GM04503 (cell line): Measurements from ENCODE around the gene PEX7.
A peak's percentile ranks its signal among the peaks of the same experiment; 100 is the strongest.
"Not testable (repeated sequence)": the region's sequence is repeated elsewhere in the genome, so short reads cannot be mapped to it uniquely, and the experiment has no call there.

Source experiments
- DNase-seq: peaks from one replicate; pipeline ENCODE4 v3.0.0-alpha.2; 2012; ENCODE audit warnings: low read depth

The PEX7 gene

DNA sequence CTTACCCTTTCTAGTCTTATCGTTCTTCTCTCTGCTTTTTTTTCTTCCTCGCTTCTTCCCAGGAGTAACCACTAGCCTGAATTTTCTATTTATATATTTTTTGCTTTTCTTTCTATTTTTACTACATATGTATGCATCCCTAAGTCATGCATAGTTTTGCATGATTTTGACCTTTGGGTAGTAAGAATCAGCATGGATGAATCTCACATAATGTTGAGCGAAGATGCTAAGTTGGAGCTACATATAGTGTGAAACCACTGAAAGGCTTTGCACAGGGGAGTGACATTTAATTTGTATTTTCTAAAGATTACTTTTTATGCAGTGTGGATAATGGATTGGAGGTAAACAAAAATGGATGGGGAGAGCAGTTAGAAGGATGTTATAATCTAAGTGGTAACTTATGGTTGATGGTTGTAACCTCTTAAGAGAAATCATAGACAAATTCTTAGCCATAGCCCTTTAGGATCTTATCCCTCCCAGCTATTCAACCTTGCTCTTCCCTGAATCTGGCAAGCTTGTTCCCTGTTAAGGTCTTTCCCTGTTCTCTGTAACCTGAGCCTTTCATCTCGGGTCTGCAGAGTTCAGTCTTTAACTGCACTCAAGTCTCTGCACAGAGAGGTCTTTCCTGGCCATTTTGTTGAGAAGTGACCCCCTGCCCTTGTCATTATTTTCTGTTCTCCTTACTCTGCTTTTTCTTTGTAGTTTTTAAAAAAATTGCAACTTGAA is 18.0 kb downstream of the PEX7 start:
- no peak for DNase-seq

DNA sequence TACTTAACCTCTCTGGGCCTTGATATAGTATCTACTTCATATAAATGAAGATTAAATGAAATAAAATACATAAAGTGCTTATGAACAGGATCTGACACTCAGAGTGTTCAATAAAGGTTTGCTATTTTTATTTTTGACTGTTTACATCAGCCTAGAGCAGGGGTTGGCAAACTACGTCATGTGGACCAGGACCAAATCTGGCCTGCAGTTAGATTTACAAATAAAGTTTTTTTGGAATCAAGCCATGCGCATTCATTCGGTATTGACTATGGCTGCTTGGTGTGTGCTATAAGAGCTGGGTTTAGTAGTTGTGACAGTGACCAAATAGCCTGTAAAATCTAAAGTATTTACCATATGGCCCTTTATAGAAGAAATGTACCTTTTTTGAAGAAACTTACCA is 20.8 kb downstream of the PEX7 start:
- DNase-seq, result no peak

DNA sequence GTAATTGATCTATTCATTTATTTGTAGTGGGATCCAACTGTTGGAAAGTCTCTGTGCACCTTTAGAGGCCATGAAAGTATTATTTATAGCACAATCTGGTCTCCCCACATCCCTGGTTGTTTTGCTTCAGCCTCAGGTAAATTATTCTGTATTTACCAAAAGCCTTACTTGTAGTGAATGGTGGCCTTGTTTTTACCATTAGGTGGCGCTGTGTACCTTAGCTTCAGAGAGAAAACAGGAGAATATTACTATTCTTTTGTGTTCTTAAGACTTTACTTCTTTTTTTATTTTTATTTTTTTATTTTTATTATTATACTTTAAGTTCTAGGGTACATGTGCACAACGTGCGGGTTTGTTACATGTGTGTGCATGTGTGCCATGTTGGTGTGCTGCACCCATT is 23.7 kb downstream of the PEX7 start:
- DNase-seq, result no peak

DNA sequence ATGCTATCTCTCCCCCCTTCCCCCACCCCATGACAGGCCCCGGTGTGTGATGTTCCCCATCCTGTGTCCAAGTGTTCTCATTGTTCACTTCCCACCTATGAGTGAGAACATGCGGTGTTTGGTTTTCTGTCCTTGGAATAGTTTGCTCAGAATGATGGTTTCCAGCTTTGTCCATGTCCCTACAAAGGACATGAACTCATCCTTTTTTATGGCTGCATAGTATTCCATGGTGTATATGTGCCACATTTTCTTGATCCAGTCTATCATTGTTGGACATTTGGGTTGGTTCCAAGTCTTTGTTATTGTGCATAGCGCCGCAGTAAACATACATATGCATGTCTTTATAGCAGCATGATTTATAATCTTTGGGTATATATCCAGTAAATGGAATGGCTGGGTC is 24.1 kb downstream of the PEX7 start:
- not testable (repeated sequence) for DNase-seq

DNA sequence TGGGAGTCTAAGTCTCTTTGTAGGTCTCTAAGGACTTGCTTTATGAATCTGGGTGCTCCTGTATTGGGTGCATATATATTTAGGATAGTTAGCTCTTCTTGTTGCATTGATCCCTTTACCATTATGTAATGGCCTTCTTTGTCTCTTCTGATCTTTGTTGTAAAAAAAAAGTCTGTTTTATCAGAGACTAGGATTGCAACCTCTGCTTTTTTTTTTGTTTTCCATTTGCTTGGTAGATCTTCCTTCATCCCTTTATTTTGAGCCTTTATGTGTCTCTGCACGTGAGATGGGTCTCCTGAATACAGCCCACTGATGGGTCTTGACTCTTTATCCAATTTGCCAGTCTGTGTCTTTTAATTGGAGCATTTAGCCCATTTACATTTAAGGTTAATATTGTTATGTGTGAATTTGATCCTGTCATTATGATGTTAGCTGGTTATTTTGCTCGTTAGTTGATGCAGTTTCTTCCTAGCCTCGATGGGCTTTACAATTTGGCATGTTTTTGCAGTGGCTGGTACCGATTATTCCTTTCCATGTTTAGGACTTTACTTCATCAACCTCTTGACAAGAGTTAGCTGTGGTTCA is 27.7 kb downstream of the PEX7 start:
- DNase-seq, result not testable (repeated sequence)

DNA sequence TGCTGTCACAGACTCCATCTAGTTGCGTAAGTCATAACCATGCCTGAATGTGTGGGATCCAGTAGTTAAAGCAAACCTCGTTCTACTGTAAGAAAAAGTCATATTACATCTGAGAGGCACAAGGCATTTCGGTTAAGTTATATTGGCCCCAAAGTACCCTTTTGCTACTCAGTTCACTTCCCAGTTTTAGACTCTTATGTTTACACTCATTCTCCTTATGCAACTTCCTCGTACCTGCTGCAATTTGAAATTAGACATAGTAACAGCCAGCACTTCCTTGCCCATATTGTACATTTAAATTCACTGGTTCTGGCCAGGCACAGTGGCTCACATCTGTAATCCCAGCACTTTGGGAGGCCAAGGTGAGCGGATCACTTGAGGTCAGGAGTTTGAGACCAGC is 37.0 kb downstream of the PEX7 start:
- DNase-seq, result no peak

DNA sequence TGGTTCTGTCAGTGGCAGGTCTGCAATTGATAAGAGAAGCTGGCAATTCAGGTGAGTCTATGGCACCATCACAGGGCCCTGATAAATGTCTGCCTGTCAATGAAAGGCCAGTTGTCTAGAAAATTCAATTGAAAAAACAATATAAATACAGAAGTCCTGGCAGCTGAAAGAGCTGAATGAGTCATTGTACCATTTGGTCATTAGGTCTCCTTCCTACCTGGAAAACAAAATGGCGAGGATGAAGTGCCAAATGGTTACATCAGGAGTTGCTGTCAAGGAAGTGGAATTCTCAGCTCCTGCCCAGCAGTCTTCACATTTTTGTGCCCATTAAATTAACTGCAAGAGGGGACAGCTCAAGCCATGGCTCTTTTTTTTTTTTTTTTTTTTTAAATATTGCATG is 37.7 kb downstream of the PEX7 start:
- DNase-seq, result no peak

DNA sequence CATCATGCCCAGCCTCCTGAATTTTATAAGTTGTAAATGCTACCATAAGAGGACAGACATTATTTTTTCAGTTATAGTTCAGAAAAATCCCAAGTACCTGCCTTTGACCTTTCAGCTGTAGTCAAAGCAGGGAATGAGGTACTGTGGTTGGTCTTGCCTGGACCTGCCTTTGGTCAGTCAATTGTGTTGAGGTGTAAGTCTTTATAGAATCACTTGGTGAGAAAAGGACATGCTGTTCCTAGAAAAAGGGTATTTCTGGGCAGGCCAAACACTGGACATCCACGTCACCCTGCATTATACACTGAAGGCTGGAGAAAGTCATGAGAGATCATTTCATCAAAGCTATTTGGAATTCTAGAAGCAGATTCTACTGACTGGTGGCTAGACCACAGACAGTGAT is 40.3 kb downstream of the PEX7 start:
- no peak for DNase-seq

DNA sequence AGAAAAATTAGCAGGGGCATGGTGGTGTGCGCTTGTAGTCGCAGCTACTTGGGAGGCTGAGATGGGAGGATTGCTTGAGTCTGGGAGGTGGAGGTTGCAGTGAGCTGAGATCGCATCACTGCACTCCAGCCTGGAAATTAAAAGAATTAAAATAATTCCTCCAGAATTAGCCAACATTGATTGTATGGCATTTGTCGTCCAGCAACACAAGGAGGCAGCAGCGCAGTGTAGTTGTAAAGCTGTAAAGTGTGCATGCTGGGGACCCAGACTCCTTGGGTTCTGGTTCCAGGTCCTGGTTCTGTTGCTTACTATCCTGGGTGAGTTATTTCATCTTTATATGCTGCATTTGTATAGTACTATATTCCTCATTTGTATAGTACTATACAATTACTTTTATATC is 41.4 kb downstream of the PEX7 start:
- no peak for DNase-seq

DNA sequence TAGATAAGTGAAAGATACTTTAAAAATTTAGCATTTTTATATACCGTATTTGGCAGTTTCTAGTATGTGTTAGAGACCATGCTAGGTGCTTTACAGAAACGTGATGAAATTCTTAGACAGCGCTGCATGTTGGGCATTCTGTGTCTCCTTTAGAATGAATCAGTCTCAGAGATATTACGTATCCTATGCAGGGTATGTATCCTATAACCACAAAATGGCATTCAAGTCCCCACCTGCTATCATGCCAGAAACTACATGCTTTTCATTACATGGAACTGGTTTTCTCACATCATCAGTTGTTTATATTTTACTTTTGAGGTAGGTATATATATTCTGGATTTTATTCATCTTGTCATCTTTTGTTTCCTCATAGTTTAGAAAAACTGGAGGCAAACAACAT is 42.3 kb downstream of the PEX7 start:
- no peak for DNase-seq

DNA sequence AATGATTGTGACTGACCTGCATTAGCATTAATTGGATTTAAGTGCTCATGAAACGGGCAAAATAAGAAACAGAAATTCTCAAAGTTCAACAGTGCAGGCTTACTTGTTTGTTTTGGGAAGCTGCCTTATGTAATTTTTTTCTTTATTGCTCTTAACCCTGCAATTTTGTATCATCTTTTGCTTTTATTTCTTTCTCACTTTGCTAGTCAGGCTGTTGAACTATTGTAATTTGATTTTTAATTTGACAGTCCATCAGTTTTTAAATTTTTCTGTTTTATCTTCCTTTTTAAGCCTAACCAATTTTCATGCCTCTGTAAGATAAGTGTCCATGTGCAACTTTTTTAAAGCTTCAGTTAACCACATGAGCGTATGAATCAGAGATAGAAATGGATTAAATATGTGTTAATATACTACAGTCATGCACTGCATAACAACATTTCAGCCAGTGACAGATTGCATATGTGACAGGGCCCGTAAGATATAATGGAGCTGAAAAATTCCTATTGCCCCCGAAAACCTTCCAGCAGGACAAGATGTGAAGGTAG is 44.6 kb downstream of the PEX7 start:
- DNase-seq, result peak; percentile 19

DNA sequence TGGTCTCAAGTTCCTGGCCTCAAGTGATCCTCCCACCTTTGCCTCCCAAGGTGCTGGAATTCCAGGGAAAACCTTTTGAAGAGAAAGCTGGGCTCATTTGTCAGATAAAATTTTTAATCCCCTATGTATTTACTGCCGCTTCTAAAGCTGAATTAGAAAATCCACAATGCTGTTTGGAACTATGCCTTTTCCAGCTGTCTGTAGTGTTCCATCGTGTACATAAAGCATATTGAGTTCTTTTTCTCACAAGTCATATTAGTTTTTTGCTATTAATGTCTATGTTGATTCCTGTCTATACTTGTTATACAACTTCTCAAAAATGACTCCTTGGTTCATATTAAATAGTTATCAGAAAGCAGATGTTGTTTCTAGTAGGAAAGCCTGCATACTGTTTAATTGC is 47.1 kb downstream of the PEX7 start:
- DNase-seq, result no peak

DNA sequence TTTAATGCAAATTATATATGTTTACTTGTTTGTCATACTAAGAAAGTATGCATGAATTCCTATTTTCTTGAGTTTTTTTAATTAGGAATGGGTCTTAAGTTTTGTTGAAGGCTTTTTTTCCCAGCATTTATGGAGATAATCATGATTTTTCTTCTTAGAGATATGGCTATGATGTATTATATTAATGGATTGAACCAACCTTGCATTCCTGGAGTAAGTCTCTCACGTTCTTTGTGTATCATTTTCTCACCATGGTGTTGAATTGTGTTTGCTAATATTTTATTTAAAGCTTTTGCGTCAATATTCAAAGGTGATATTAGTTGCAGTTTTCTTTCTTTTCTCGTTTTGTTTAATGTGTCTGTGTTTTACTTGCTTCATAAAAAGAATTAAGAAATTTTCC is 51.4 kb downstream of the PEX7 start:
- no peak for DNase-seq

DNA sequence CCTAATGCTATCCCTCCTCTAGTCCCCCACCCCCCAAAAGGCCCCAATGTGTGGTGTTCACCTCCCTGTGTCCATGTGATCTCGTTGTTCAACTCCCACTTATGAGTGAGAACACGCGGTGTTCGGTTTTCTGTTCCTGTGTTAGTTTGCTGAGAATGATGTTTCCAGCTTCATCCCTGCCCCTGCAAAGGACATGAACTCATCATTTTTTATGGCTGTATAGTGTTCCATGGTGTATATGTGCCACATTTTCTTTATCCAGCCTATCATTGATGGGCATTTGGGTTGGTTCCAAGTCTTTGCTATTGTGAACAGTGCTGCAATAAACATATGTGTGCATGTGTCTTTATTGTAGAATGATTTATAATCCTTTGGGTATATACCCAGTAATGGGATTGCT is 54.1 kb downstream of the PEX7 start:
- not testable (repeated sequence) for DNase-seq

DNA sequence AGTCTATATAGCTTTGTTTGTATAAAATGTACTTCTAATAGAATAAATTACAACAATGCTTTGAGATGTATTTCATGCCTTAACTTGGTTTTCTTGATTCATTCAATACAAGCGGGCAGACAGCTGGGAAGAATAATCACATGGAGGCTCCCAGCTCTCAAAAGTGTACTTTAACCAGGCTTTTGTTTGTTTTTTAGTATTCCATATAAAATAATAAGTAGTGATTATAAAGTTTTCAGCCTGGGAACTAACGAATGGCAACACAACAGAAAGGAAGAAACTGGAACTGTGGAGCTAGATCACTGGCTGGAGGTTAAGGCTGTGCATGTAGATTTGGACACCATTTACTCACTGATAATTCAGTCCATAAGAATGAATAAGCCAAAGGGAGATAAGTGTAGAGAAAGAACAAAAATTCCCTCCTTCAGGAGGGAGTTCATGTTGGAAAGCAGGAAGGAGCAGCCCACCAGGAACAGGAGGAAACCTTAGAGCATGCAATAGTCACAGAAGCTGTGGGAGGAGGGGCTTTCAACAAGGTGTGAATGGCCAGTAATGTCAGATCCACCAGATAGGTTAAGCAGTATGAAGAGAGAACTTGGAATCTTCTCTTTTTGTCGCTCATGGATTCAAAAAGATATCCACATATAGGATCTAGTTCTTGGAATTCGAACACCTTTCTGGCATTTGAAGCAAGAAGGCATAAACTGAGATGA is 58.5 kb downstream of the PEX7 start:
- DNase-seq, result no peak

DNA sequence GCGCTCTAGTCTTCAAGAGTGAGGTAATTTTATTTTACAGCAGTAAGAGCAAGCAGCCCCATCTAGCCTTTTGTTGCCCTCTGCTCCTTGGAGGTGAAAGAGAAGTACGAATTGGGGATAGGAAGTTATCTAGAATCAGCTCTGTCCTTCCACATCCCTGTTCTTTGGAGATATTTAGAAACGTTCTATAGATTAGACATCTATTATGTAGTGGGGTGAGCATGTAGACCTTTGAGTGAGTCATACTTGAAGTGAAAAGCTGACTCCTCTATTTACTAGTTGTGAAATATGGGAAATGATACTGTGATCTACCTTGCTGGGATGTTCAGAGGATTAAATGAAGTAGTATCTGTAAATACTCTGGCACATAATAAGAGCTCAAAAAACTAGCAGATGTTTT is 63.7 kb downstream of the PEX7 start:
- DNase-seq, result no peak

DNA sequence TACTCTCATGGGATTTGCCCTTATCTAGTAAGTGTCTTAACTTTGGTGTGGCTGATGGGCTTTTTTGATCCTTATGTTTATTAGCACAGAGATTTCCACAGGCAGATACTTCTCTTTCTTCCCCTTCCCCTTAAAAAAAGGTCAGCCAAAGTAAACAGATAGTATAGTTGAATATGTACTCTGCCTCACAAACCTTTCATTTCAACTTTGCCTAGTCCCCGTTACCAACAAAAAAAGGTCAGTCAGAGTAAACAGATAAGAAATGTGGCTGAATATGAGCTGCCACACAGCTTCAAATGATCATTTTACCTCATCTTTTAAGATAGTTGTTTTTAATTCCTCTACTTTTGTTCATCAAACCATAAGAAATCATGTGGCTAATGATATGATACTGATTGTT is 65.6 kb downstream of the PEX7 start:
- DNase-seq, result no peak

DNA sequence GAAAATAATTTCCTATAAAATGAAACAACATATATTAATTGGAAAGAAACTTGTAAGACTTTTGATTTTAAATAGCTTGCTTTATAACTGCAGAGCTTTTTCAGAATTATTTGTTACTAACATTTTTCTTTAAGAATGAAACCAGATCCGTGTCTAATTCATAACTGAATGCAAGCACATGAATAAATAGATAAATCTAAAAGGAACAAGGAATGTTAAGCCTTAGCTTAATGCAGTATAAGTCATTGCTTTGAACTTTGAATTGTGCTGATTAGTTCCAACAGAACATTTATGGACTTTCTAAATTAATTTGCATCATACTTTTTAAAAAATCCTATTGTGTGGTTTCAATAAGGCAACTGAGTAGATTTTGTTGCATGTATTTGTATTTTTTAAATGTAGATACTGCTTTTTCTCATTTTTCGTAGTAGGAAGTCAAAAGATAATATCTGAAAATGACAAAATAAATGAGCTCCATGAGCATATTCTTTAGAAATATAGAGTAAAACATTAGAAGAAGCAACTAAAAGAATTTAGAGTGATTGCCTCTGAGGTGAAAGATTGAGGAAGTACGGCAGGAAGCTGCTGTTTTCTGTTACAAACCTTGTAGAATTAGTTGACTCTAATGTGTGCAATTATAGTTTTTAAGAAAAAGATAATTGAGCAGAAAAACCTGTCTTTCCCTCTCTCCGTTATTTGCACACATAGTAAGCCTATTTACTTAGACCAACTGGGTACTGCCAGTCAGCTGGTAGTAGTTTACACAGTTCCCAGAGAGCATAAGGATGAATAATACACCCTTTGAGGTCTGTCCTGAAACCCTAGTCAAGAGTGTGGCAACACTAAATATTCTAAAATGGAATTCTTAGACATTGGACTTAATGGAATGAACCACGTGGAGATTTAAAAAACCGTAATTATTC is 67.1 kb downstream of the PEX7 start:
- no peak for DNase-seq

DNA sequence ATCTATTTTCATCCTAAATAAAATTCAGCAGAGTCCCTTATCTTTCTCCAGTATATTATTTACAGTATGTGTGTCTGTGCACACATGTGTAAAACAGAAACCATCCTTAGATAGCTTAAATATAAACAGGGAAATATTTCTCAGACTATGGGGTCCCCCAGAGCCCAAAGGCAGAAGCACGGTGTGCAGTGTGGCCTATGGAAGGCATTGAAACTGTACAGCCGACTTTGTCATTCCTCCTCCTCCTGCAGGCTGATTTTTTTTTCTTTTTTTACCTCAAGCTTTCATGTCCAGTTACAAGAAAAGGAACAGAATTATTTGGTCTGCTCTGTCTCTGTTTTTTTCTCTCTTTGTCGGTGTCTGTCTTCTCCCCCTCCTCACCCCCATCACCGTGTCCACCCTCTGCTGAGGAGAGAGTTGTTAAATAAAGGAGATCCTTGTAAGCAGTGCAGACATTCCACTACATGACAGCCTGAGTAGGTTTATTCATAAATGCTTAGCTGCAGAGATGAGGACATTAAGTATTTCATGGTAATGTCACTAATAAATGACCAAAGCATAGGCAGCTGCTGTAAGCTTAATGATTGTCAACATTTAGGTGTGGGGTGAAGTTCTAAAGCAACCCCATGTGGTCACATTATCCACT is 67.9 kb downstream of the PEX7 start:
- DNase-seq, result no peak

DNA sequence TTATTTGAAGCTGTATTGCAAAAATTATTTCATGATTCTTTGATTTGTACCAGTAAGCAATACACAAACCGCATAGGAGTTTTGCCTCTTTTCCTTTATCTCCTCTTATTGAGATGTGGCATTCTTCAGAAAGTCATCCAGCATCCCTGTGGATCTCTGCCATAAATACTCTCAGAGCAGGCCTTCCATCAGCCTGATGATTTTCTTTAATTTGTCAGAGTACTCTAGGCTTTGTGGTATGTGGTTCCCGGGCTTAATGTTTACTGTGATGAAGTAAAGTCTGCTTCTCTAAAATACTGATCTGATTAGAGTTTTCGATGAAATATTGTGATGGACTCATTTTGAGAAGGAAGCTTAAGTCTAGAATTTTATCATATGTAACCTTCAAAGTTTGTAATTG is 68.6 kb downstream of the PEX7 start:
- no peak for DNase-seq

DNA sequence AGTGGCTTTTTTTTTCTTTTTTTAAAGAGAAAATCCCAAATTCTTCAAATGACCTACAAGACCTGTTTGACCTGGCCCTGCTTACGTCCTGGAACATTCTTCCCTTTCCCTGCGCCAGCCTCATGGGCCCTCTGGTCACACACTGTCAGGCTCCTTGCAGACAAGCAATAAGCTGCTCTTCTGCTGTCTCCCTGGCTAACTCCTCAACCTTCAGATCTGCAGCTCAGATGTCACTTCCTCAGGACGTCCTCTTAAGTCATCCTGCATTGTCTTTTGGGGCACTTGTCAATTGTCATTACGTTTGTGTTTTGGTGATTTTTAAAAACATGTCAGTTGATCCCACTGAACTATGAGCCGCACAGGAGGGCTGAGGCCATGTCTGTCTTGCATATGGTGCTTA is 70.8 kb downstream of the PEX7 start:
- no peak for DNase-seq

DNA sequence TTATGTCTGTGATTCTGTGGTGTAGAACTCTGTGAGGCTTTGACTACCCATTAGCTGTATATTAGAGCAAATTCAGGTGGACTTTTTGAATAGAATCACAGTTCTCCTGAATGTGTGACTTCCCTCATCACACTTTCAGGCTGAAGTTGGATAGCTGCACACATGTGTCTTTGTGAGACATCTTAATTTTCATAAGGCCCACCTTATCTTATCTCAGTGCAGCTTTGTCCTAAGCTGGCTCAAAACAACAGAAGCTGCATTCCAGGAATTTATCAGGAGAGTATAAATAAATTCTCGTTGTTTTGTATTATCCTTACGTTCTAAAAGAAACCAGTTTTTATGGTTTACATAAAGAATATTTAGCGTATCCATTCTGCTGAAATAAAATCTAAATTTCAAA is 73.5 kb downstream of the PEX7 start:
- no peak for DNase-seq
